ENCODE measurements around the gene GARNL3.
A peak's percentile ranks its signal among the peaks of the same experiment; 100 is the strongest.

Gene GARNL3

GRCh38 chr9:127422133-127422782 lies 157.7 kb downstream of the GARNL3 start:
- TF ChIP-seq CTCF (conservative IDR thresholded peaks at IDR 0.05; ENCODE audit: low read length): no peak
- H3K4me3 ChIP-seq (ENCODE audit: low read length): peak overlapping the region; percentile 96; the same call in 1 of the 2 replicates
- DNase-seq (ENCODE audit: low read depth): no peak

- H3K4me3 ChIP-seq (ENCODE audit: low read length): peak overlapping the region; percentile 96
- no peak for DNase-seq (ENCODE audit: low read depth)
- no peak for TF ChIP-seq CTCF (conservative IDR thresholded peaks at IDR 0.05; ENCODE audit: low read length)
These were observed 158.2 kb downstream of the GARNL3 start for GRCh38 chr9:127422787-127423186.

- peak overlapping the region; percentile 96 for H3K4me3 ChIP-seq (ENCODE audit: low read length)
- TF ChIP-seq CTCF (conservative IDR thresholded peaks at IDR 0.05; ENCODE audit: low read length): no peak
These were observed 158.9 kb downstream of the GARNL3 start for GRCh38 chr9:127423476-127423933.

GRCh38 chr9:127423934-127424675 lies 159.5 kb downstream of the GARNL3 start, which contains the start of gene ZNF79:
ZNF79 (plus strand) TSS chr9:127424382; CDS start chr9:127424788, 406 bp downstream.
- peak within 1 kb of the TSS; percentile 96 for H3K4me3 ChIP-seq (ENCODE audit: low read length)
- DNase-seq (ENCODE audit: low read depth): peak; percentile 88
- no peak; the same call in 1 of the 2 replicates for TF ChIP-seq CTCF (conservative IDR thresholded peaks at IDR 0.05; ENCODE audit: low read length)

More at GRCh38 chr9:127423476-127423933, 158.9 kb downstream of the GARNL3 start:
- DNase-seq (ENCODE audit: low read depth): no peak

- H3K4me3 ChIP-seq (ENCODE audit: low read length): peak overlapping the region; percentile 96
- TF ChIP-seq CTCF (conservative IDR thresholded peaks at IDR 0.05; ENCODE audit: low read length): peak; percentile 7; the same call in 1 of the 2 replicates
- no peak for DNase-seq (ENCODE audit: low read depth)
These were observed 160.1 kb downstream of the GARNL3 start for GRCh38 chr9:127424676-127424999.

GRCh38 chr9:127426756-127427155 lies 162.2 kb downstream of the GARNL3 start:
- DNase-seq (ENCODE audit: low read depth): no peak
- no peak for TF ChIP-seq CTCF (conservative IDR thresholded peaks at IDR 0.05; ENCODE audit: low read length)
- H3K4me3 ChIP-seq (ENCODE audit: low read length): no peak overlapping the region

- no peak overlapping the region for H3K4me3 ChIP-seq (ENCODE audit: low read length)
- no peak for TF ChIP-seq CTCF (conservative IDR thresholded peaks at IDR 0.05; ENCODE audit: low read length)
- DNase-seq (ENCODE audit: low read depth): no peak
These were observed 163.8 kb downstream of the GARNL3 start for GRCh38 chr9:127428348-127428747.
